Sigmoid colon (tissue), 4 donors: ENCODE measurements around the gene PRKG1.

Experiments used
- CTCF ChIP-seq, 4 experiments: fragments of 450-650 bp in 3 of 4; fragments of 200-600 bp in 1 of 4; IDR thresholded peaks; one replicate each; pipeline ENCODE4 v1.5.1; 2016 to 2019; ENCODE audit warnings: antibody characterized with exemption in 4 of 4, mild to moderate bottlenecking in 3 of 4, moderate library complexity in 2 of 4
- POLR2A ChIP-seq, 2 donors: fragments of 450-650 bp; IDR thresholded peaks; one replicate each; pipeline ENCODE4 v1.6.1; 2016; ENCODE audit warnings: antibody characterized with exemption in 2 of 2, mild to moderate bottlenecking in 2 of 2, moderate library complexity in 2 of 2
- POLR2AphosphoS5 ChIP-seq, 4 donors: sonication (generic); formaldehyde crosslinking; IDR thresholded peaks; one replicate each; pipeline ENCODE4 v1.6.1; 2017; ENCODE audit warnings: antibody characterized with exemption in 4 of 4

- TF ChIP-seq POLR2AphosphoS5 (IDR thresholded peaks at IDR 0.05) = no peak
- no peak for TF ChIP-seq CTCF (IDR thresholded peaks at IDR 0.05)
- no peak for TF ChIP-seq POLR2A (IDR thresholded peaks at IDR 0.05)
Observed at GRCh38 chr10:52248697-52249306, 1174.5 kb downstream of the PRKG1 start.
